NCI-H510A treated with DMSO at 0.1 percent for 48 hours (cell line): ENCODE measurements around the gene MPPED2.

Experiments used
- DNase-seq: peaks from one replicate; lab custom pipeline; 2025; lab: John Stamatoyannopoulos, UW

MPPED2 gene

DNA sequence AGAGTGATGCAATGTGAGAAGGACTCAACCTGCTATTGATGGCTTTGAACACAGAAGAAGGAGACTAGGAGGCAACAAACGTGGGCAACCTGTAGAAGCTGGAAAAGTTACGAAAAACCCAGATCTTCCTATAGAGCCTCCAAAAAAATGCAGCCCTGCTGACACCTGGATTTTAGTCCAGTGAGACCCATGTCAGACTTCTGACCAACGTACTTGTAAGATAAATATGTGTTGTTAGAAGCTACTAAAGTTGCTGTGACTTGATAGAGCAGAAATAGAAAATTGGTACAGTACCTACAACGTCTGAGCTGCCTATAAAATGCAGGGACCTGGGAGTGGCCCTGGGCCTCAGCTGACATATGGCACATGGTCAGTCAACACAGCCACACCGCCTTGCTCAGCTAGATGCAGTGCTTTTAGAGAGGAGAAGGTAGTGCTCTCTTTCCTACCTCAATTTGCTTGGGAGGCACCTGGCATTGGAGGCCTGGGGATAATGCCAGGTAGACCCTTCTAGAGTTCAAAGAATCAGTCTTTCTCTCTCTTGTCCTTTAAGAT is 165.8 kb downstream of the MPPED2 start:
- no peak for DNase-seq

DNA sequence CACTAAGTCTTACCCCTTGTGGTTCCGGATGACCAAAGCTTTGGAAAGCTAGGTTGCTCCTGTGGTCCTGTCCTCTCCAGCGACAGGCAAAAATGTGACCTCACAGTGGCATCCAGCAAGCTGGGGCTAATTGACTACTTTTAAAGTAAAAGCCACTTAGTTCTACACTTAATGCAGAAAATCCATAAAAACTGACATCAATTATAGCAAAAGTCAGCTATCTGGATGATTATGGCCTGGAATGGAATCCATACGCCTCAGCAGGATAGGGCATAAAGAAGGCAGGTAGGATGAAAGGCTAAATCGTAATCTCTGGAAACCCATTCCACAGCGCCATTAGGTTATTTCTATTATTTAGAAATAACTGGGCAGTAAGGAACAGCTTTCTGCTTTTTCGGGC is 171.3 kb downstream of the MPPED2 start:
- no peak for DNase-seq

DNA sequence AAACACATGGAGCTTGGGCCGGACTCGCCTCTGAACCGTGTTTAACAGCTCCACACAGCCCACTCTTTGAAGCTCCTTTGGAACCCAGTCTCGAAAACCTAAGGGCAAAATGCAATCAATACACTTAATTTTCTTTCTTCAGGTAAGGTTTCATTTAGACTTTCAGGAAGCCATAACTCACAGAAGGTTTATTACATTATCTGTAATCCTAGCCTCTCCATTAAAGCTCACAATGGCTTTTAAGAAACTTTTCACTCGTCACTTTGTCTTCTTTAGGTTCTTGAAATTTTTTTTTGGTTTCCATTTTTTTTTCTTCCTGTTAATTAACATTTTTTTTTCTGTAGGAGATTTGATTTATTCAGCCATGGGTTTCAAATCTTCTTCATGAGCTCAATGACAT is 171.9 kb downstream of the MPPED2 start:
- DNase-seq = no peak

DNA sequence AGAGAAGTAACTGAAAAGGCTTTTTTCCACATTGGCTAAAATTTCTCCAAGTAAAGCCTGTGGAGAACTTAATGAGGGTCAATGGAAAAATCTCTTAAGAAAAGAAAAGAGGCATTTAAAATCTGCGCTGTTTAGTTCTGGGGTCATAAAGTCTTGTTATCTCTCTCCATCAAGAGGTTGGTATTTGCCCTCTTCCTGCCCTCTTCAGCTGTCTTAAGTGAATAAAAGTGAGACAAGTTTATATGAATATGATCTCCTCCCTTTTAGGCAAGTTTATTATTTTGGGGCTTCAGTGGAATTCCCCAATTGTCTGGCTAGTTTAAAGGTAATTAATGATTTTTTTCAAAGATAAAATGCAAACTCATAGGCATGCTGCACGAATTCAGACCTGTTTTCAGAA is 173.6 kb downstream of the MPPED2 start:
- DNase-seq = no peak

DNA sequence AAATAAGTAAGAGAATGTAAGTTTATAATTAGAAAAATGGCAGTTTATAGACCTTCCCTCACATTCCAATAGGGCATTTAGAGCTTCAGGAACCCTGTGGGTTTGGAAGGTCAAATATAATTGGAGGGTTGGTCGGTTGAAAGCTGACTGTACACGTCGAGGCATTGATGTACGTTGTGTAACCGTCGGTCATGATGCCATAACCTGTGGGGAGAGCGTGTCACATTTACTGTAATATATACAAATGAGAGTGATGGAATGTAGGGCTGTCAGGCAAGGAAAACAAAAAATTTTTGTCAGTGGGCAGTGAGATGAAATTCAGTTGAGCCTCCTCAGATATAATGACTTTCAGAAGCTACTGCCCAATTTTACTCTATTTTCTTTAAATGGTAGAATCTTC is 174.8 kb downstream of the MPPED2 start:
- no peak for DNase-seq

DNA sequence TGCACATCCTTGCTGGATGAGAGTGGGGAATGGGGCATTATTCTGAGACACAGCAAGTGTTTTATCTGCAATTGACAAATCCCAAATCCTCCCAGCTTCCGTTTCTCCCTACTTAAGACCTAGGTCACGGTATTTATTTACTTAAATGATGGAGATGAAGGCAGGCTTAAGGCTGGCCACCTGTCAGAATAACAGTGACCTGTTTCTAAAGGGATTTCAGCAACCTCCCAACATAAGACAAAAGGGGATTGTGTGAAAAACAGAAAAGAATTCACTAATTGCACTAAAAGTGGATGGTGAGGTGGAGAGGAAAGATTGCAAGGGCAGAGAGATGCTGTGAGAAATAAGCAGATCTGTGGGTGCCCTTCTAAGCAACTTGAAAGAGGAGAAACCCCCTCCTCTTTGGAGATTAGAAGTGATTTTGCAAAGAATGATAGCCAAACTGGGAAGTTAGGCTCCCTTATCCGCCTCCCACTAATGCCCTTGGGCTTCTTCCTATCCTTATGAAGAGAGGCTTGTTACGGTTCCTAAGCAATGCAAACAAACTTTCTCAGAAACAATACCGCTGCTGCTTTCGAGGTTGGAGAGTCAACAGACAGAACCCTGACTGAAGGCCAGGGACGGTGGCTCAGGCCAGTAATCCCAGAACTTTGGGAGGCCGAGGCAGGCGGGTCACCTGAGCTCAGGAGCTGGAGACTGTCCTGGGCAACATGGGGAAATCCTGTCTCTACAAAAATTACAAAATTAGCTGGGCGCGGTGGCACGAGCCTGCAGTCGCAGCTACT is 179.0 kb downstream of the MPPED2 start:
- no peak for DNase-seq

DNA sequence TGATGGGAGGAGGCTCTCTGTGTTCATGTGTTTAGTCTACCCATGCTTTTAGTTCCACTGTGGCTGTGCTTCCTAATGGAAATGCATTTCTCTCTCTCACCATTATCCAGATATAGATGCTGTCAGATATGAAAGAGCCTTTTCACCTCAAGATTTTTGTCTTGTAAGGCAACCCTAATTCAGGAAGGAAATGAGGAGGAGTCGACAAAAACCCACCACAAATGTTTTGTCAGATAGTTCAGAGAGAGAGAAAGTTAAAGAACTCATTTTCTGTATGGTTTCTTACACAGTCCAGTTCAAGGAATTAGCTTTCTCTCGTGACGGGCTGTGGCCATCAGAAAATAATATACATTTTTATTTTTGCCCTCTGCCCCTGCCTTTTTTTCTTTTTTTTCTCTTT is 180.8 kb downstream of the MPPED2 start:
- no peak for DNase-seq

DNA sequence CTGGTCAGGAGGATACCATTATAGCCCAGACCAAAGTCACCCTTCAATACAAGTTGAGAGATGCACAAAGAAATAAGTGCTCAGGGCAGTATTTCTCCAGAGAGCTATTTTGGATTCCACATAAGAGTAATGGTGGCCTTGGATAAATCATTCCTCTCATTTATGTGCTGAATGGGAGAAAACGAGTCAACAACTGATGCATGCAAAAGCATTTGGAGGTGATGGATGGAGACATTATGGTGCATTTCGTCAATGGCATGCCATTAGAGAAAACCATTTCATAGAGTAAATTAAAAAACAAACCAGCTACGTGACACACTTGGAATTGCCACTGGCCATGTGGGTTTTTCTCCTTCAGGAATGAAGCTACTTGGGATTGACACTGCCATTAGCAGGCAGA is 182.0 kb downstream of the MPPED2 start:
- no peak for DNase-seq

DNA sequence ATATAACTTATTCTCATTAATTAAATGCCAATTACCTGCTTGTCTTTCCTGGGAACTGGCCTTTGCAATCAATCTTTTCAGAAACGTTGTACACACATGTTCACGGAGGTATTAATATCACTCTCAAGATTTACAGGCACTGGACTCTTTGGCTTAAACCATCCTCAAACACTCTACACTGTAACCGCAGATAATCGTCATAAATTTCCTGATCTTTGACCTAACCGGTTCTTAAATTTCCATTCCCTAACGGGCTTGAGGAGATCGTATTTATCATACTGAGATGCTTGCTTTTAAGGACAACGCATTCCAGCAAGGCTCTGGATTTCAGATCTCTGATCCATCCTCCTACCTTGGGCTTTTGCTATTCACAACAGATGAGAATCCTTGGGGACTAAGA is 190.4 kb downstream of the MPPED2 start:
- DNase-seq = no peak

DNA sequence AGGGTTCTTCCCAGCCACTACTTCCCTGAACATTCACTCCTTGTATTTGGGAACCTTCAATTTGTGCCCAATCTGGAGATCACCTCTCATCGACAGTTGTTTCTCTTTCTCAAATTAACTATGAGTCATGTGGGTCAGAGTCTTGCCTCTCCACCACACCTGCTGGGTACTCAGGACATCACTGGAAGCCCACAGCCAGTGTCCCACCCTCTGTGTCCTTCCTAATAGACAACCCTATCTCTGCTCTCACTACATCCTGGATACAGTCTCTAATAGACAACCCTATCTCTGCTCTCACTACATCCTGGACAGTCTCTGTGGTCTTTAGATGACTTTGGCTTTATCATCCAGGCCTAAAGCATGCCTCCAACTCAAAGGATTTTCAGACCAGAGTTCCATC is 193.1 kb downstream of the MPPED2 start:
- no peak for DNase-seq

DNA sequence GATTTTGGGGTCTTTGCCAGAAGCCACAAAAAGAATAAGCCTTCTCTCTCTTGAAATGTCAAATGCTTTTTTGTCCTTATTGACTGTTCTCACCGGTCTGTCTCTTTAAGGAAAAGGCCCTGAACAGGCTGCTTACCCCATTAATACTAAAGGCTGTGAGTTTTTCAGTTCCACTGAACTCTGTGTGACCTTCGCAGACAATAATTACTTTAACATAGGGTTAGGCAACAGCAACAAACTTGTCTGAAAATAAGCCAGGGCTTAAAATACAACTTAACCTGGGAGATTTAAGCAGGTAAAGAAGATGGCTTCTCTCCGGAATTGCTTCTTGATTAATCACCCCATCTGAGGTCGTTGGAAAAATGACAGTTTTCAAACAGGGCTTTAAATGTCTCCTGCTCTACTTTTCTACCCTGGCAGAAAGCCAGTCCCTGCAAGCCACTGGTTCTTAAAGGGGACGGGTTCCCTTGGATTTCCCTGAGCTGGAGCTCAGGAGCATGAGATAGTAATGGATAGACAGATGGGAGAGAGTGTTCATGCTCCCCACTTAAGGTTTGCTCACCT is 193.8 kb downstream of the MPPED2 start:
- DNase-seq = no peak

DNA sequence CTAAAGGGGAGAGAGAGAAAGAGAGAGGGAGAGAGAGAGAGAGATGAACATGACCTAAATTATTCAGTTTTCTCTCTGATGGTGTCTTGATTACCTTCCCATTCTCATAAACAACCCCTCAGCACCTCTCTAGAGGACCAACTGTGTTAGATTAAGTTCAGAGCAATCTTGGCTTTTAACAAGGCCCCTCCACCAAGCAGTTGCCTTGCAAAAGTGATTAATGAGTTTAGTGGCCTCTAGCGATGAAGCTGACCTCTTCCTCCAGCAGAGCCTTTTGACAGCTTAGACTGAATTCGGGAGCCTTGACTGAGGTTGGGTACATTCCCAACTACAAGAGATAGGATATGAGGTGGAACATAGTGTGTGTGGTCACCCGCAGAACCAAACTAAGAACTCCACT is 197.2 kb downstream of the MPPED2 start:
- no peak for DNase-seq

DNA sequence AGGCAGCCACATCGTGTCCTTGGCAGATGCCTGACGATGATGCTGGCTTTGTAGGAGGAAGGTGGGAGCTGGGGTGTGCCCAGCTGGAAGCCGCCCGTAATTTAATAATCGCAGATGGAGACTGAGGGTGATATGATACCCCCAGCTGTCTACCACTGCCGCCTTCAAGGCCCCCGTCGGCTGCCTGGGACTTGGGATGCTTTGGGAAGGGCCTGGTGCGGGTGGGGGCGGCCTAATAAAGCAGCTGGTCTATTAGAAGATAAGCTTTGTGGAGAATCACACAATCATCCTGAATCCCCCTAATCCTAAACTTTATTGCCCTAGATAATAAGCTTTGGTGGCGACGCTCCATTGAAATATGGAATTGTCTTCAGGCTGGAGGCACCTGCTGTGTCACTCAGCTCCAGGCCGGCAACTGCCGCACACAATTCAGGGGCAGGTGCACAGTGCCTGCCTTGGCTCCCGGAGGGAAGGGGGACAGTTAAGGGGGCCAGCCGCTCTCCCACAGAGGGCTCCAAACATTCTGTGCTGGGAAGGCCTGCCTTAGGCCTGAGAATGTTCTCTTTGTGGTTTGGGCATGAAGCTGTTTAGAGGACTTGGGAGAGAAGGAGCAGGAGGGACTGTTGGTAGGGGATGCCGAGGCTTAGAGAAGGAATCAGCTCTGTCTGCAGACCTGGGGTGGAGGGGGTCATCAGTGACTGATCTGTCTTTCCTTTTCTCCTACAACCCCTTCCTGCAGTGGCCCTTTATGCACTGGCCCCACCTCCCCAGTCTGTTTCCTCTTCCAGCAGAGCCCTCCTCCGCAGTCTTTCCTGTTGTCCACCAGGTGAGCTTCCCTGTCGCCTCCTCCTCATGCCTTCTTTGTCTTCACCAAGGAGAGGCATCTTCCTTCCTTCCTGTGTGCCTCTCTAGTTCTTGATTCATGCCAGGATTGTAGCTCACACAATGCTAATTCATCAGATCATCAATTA is 198.0 kb downstream of the MPPED2 start:
- no peak for DNase-seq

DNA sequence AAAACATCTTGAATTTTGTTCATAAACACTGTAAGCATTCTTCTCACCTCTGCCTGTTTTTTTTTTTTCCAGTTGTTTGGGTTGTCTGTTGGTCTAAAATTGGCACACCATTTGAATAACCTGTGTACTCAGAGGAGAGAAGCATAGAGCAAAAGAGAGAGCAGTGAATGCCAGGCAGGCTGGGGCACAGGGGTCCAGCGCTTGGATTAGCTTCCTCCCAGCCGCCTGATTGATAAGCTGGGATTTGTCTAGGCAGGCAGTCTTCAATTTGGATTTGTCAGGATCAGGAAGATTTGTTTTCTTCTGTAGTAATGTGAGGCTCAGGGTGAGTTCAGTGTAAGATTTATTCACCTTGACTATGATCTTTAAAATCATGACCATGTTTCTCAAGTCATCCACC is 204.3 kb downstream of the MPPED2 start:
- DNase-seq = no peak

DNA sequence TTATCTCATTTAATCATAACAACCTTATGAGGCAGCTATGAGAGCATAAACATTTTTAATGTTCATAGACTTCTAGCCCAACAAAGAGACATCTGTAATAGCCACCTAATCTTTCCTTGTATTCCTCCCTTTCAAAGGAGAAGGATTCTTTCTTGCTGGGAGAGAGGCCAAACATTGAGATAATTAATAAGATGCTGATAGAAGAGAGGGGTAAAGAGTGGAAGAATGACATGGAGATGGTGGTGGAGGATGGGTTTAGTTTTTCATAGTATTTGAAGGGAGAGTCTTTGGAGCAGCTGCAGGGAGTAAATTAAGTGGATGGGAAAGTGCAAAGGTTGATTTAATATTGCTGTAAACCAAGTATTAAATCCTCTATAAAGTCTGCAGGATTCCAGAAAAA is 205.3 kb downstream of the MPPED2 start:
- no peak for DNase-seq

DNA sequence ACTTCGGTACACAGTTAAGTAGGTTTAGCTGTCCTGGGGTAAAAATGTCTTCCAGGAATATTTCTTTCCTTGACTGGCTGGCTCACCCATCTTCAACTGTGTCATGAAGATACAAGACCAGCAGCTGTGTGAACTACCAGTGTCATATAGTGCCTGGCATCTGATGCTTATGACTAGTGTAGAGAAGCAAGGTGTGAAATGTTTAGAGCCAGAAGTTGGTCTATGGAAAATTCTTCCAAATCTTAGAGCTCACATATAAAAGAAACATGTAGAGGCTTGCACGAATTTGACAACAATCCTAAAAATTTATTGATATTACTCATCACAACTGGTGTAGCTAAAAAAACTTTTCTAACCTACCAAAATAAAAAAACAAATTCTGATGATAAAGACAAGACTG is 208.8 kb downstream of the MPPED2 start:
- no peak for DNase-seq

DNA sequence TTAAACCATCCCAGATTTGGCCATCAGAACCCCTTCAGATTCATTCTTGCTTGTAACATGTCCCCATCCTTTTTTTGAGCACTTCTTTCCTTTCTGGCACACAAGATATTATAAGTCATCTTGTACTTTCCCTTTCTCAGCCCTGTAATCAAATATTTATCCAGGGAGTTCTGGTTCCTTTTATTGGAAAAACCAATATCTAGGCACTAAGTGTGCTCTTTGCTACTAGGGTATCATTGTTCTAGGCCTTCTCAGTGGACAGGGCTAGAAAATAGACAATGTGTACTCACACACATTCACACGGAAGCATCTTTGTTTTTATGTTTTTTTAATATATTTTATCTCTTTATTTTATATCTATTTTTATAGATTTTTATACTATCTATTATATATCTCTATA is 216.0 kb downstream of the MPPED2 start:
- no peak for DNase-seq

DNA sequence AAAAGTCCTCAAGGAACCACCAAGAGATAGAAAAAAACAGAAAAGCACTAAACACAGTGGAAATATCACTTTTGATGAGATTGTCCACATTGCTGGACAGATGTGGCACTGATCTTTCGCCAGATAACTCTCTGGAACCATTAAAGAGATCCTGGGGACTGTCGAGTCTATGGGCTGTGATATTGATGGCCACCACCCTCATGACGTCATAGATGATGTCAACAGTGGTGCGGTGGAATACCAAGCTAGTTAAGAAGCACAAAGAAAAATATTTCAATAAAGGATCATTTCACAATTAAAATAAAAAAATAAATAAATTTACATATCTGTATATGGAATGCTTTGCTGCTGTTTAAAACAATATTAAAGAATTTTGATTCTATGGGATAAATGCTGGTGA is 217.8 kb downstream of the MPPED2 start:
- DNase-seq = no peak

DNA sequence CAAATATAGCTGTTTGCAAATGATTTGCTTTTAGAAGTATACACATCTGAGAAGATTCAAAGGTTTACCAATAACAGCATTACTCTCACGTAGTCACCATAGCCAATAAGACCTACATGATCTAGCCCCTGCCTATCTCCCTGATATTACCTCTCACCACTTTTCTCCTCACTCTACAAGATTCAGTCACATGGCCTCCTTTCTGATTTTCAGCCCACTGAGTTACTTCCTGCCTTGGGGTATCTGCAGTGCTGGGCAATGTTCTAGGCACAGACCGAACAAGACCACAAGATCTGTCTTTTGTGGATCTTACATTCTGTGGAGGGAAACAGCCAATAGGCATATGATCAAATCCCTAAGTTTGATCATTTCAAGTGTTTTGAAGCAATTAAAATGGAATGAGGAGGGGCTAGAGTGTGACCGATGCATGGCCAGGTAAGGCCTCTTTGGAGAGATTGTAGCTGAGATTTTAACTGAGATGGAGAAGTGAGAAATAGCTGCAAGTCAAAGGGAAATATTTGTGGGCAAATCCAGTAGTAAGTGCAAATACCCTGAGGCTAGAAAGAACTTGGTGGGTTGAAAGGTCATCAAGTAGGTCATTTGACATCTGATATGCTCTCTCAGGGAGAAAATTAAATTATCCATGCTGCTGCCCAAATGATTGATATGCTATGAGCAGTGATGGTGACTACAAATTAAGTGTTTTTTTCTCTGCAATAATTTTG is 220.2 kb downstream of the MPPED2 start:
- DNase-seq = no peak

DNA sequence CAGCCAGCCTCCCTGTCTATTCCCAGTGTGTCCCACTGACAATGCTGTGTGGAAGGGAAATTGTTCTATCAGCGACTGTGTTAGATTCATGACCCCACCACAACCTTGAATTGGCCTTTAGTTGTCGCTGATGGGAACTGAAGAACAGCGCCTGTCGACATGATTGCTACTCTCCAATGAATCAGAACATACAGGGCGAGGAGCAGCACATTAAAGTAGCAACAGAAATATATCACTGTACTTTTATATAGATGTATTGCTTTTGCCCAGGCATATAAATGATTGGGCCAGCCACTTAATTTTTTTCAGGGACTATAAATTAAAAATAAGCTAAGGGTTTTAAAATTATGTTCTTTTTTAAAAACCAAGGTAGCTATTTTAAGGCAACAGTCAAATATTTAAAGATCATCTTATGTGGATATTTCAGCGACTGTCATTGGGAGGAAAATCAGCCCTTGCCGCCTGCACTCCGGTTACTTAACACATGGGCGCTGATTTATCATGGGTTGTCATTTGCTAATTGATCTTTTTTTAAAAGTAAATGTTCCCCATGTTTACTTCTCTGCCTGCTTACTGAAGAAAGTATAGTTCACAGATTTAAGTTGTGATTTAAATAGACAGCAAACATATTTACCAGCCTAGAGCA is 221.2 kb downstream of the MPPED2 start:
- DNase-seq = no peak

DNA sequence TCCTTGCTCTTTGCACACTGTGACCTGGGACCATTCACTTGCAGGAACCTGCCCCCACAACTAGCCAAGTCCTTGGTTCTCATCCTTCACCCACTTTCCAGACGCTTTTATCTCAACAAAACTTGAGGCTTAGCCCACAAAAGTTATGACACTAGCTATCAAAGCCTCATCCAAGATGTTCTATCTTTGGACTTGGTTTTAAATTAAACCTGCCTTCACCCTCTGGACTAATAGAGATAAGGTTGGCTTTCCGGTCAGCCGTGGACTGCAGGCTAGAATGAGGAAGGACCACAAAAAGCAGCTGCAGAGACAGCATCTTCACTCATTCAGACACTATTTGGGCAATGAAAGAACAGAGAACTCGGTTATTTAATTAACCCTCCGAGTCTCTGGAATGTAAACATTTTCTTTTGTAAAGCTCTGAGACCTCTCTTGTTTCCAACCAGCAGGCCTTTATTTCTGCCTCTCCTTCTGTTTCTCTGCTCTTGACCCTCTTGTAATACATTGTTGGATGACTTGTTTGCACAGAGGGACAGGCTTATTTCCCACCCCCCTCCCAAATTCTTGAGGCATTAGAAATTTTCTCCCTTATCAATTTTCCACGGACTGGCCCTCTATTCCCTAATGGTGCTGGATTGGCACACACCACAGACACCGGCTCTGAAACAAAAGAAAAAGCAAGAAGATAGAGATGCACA is 221.9 kb downstream of the MPPED2 start:
- DNase-seq = no peak
